OCI-LY3 (cell line): Measurements from ENCODE around the gene ZFPL1.

ENCODE experiments used
- H2AFZ ChIP-seq: fragments of 200-600, 300-600 bp; shearing (Covaris generic); 2 replicates; pipeline ENCODE4 v1.6.0; 2014; ENCODE audit warnings: antibody characterized with exemption, low read depth, low read length
- H3K27ac ChIP-seq: fragments of 200-600, 300-600 bp; sonication (generic); 2 replicates; pipeline ENCODE4 v1.5.1; 2014; ENCODE audit warnings: mild to moderate bottlenecking, low read length, moderate library complexity, mixed read lengths
- H3K27me3 ChIP-seq: fragments of 200-600, 300-600 bp; sonication (generic); 2 replicates; pipeline ENCODE4 v1.6.1; 2014; ENCODE audit warnings: low read depth, low read length, mixed read lengths
- H3K36me3 ChIP-seq: fragments of 200-600, 300-600 bp; sonication (generic); replicated peaks from 2 replicates; pipeline ENCODE3; 2014; ENCODE audit warnings: low read depth, low read length, mixed read lengths
- H3K4me1 ChIP-seq: fragments of 300-600, 200-600 bp; sonication (generic); 2 replicates; pipeline ENCODE4 v1.6.1; 2014; ENCODE audit warnings: low read length, mixed read lengths
- H3K4me2 ChIP-seq: fragments of 200-600, 300-600 bp; sonication (generic); 2 replicates; pipeline ENCODE4 v1.6.1; 2014; ENCODE audit warnings: low read length, mixed read lengths
- H3K4me3 ChIP-seq: fragments of 300-600, 200-600 bp; sonication (generic); 2 replicates; pipeline ENCODE4 v1.5.1; 2014; ENCODE audit warnings: antibody characterized with exemption, mild to moderate bottlenecking, low read length, moderate library complexity
- H3K79me2 ChIP-seq: fragments of 300-600, 200-600 bp; shearing (Covaris generic); 2 replicates; pipeline ENCODE4 v1.6.1; 2014; ENCODE audit warnings: mild to moderate bottlenecking, low read length, mixed read lengths
- H3K9ac ChIP-seq: fragments of 300-600, 200-600 bp; shearing (Covaris generic); 2 replicates; pipeline ENCODE4 v1.6.0; 2014; ENCODE audit warnings: mild to moderate bottlenecking, low read length, moderate library complexity
- H3K9me3 ChIP-seq: fragments of 200-600, 300-600 bp; shearing (Covaris generic); 2 replicates; pipeline ENCODE4 v1.6.1; 2014; ENCODE audit warnings: low read length, mixed read lengths; ENCODE audit not compliant: insufficient read depth
- H4K20me1 ChIP-seq: fragments of 200-600, 300-600 bp; sonication (generic); 2 replicates; pipeline ENCODE4 v1.6.1; 2016; ENCODE audit warnings: low read length, mixed read lengths; ENCODE audit not compliant: insufficient read depth
- EZH2phosphoT487 ChIP-seq: fragments of 200-600 bp; shearing (Covaris generic); IDR thresholded peaks from 2 replicates; pipeline ENCODE4 v1.6.1; 2018; ENCODE audit warnings: antibody characterized with exemption, mixed run types, low read depth
- TF ChIP-seq, protein P1 (sequence below): fragments of 200-600, 300-600 bp; sonication (generic); IDR thresholded peaks from 2 replicates; pipeline ENCODE4 v1.5.1; 2014; ENCODE audit warnings: antibody characterized with exemption, low read length, low read depth

The ZFPL1 gene

GRCh38 chr11:65100674-65101350, 16.8 kb downstream of the ZFPL1 start:
- no peak overlapping the region for H2AFZ ChIP-seq
- no peak overlapping the region for H3K27ac ChIP-seq
- peaks cover 3% of the 10 kb centered on the region; the same call in 1 of the 2 replicates for H4K20me1 ChIP-seq
- peaks cover 12% of the 10 kb centered on the region for H3K36me3 ChIP-seq
- H3K9ac ChIP-seq, result no peak overlapping the region
- no peaks in the 10 kb centered on the region for H3K27me3 ChIP-seq
- no peaks in the 10 kb centered on the region for H3K9me3 ChIP-seq
- no peak for TF ChIP-seq EZH2phosphoT487
- TF ChIP-seq, protein P1, sequence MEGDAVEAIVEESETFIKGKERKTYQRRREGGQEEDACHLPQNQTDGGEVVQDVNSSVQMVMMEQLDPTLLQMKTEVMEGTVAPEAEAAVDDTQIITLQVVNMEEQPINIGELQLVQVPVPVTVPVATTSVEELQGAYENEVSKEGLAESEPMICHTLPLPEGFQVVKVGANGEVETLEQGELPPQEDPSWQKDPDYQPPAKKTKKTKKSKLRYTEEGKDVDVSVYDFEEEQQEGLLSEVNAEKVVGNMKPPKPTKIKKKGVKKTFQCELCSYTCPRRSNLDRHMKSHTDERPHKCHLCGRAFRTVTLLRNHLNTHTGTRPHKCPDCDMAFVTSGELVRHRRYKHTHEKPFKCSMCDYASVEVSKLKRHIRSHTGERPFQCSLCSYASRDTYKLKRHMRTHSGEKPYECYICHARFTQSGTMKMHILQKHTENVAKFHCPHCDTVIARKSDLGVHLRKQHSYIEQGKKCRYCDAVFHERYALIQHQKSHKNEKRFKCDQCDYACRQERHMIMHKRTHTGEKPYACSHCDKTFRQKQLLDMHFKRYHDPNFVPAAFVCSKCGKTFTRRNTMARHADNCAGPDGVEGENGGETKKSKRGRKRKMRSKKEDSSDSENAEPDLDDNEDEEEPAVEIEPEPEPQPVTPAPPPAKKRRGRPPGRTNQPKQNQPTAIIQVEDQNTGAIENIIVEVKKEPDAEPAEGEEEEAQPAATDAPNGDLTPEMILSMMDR, result 0 out of 2 replicates have a peak, but pooled peaks have one; percentile 10
- no peak overlapping the region for H3K4me2 ChIP-seq
- H3K4me1 ChIP-seq, result peaks cover 7% of the 10 kb centered on the region
- H3K4me3 ChIP-seq, result no peak overlapping the region
- peaks cover 40% of the 10 kb centered on the region for H3K79me2 ChIP-seq

- Histone ChIP-seq H4K20me1 (no peaks in the 10 kb centered on the region), H2AFZ (no peak overlapping the region), H3K36me3 (peaks cover 13% of the 10 kb centered on the region), H3K79me2 (peaks cover 29% of the 10 kb centered on the region), H3K4me3 (no peak overlapping the region), H3K9me3 (no peaks in the 10 kb centered on the region), H3K4me2 (no peak overlapping the region), H3K9ac (no peak overlapping the region), H3K4me1 (no peaks in the 10 kb centered on the region), H3K27me3 (no peaks in the 10 kb centered on the region), H3K27ac (no peak overlapping the region)
- TF ChIP-seq, protein P1, result no peak
- TF ChIP-seq EZH2phosphoT487, result no peak
Observed at GRCh38 chr11:65102142-65103095, 18.4 kb downstream of the ZFPL1 start.

DNA sequence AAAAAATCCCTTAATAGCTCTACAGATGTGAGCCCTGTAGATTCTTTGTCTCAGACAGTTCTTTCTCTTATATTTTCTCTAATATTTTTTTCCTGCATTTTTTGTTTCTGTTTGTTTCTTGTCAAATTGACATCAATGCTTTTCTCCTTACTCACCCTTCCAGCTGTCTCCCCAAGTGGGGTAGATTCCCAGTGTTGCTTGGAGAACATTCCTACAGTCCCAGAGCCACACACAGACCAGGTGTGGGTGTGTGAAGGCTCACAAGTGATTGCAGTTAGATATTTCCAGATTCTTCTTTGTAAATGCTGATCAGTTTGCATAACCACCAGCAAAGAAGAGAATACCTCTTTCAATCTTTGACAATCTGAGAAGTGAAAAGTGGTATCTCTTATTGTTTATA, 19.5 kb downstream of the ZFPL1 start:
- TF ChIP-seq, protein P1, result no peak
- no peak for TF ChIP-seq EZH2phosphoT487
- Histone ChIP-seq H3K4me3 (no peak overlapping the region), H3K9me3 (no peaks in the 10 kb centered on the region), H3K9ac (no peak overlapping the region), H3K36me3 (peaks cover 12% of the 10 kb centered on the region), H3K4me1 (no peaks in the 10 kb centered on the region), H4K20me1 (no peaks in the 10 kb centered on the region), H3K4me2 (no peak overlapping the region), H3K27me3 (no peaks in the 10 kb centered on the region), H3K27ac (no peak overlapping the region), H2AFZ (no peak overlapping the region), H3K79me2 (peaks cover 19% of the 10 kb centered on the region)

- TF ChIP-seq EZH2phosphoT487, result no peak
- TF ChIP-seq, protein P1, result no peak
- no peaks in the 10 kb centered on the region for H3K4me1 ChIP-seq
- H3K36me3 ChIP-seq, result peaks cover 17% of the 10 kb centered on the region
- H3K79me2 ChIP-seq, result peaks cover 13% of the 10 kb centered on the region; the same call in 1 of the 2 replicates
- no peaks in the 10 kb centered on the region for H4K20me1 ChIP-seq
- no peak overlapping the region for H3K4me2 ChIP-seq
- no peak overlapping the region for H3K9ac ChIP-seq
- H3K27ac ChIP-seq, result no peak overlapping the region
- H2AFZ ChIP-seq, result no peak overlapping the region
- no peak overlapping the region for H3K4me3 ChIP-seq
- no peaks in the 10 kb centered on the region for H3K9me3 ChIP-seq
- no peaks in the 10 kb centered on the region for H3K27me3 ChIP-seq
Observed at GRCh38 chr11:65104628-65105027, 20.6 kb downstream of the ZFPL1 start.
